ENCODE measurements around the gene MEGF6.

DNA sequence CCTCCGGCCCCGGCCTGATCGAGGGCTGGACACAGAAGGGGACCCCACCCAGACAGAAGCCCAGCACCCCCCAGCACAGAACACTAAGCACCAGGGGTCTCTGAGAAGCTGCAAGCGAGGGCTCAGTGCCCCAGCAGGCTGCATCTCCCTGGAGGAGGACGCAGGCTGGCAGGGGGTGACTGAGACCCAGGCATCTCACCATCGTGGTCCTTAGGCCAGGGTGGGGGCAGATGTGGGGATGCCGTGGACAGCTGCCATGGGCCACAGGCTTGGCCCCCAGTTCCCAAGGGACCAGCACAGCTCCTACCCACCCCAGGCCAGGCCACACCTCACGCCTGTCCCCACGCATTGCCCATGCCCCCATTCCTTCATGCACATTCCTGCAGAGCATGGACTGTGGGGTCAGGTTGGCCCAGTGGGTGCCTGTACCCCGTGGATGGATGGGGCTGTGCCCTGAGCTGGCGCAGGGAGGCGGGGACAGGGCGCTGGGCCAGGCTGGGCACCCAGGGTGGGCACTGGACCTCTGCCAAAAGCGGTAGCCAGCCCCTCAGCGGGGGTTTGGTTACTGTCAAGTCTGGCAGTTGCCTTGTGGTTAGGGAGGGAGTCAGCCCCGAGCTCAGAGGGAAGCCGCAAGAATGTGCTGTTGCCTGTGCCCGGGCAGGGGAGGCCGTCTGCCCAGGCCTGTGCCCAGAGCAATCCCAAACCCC is 95.4 kb downstream of the MEGF6 start:
- TF ChIP-seq CTCF (IDR thresholded peaks at IDR 0.05) (no peak), EZH2 (IDR thresholded peaks at IDR 0.05; ENCODE audit: borderline replicate concordance, insufficient read depth, low read depth, low read length, poor library complexity, severe bottlenecking) (no peak)
